ENCODE data around the gene TBC1D3K.
"Not testable (repeated sequence)": the region's sequence is repeated elsewhere in the genome, so short reads cannot be mapped to it uniquely, and the experiment has no call there.

The TBC1D3K gene

GRCh38 chr17:37924115-37924514 is at the start of gene TBC1D3K:
TSS of gene TBC1D3K (plus strand) at chr17:37924415. CDS start at chr17:37926000, 1,585 bp downstream.
- DNase-seq: not testable (repeated sequence)

GRCh38 chr17:37884516-37884915 is 39.7 kb upstream of the TBC1D3K start:
- no peak for DNase-seq

GRCh38 chr17:37885136-37885535 is 39.1 kb upstream of the TBC1D3K start:
- no peak for DNase-seq

- DNase-seq: no peak
These were observed 35.3 kb upstream of the TBC1D3K start for GRCh38 chr17:37888881-37889280.

- DNase-seq: not testable (repeated sequence)
These were observed 27.3 kb upstream of the TBC1D3K start for GRCh38 chr17:37896961-37897360.
